Activated T-cell treated with anti-CD3 and anti-CD28 coated beads, Interleukin-2, amount 50 U/mL, for 48 hours (primary cell): ENCODE data around the gene PLAAT2.
"Not testable (repeated sequence)": the region's sequence is repeated elsewhere in the genome, so short reads cannot be mapped to it uniquely, and the experiment has no call there.

Experiments used
- DNase-seq, 2 experiments: peaks; one replicate each; pipeline ENCODE4 v3.0.0-alpha.2; 2020

The PLAAT2 gene

DNA sequence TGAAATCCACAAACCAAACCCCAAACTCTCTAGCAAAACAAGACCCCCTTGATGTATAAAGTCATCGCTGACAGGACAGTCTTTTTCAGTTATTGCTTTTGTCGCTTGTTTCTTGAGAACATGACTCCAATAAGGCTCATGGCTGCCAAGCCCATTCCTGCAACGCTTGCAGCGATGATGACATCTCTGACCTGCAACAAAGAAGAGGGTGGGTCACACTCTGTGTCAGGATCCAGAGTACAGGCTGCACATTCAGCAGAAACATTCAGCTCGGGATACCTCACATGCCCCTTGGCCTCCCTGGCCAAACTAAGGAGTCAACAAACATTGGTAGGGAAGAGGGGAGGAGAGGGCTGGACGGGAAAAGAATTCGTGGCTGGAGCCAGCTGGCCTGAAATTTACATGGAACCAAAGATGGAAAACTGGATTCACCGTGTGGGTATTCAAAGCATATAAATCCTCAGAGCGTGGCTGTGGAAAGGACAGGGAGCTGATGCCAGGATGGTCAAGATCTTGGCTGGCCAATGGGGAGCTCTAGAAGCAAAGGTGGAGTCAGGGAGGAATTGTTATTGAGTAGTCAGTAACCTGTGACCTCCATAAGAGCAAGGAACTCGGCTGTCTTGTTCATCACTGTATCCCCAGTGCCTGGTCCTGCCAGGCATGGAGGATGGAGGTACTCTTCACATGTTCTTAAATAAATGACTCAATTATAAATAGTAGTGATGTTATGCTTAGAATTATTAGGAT lies 11.8 kb upstream of the PLAAT2 start:
- no peak for DNase-seq

DNA sequence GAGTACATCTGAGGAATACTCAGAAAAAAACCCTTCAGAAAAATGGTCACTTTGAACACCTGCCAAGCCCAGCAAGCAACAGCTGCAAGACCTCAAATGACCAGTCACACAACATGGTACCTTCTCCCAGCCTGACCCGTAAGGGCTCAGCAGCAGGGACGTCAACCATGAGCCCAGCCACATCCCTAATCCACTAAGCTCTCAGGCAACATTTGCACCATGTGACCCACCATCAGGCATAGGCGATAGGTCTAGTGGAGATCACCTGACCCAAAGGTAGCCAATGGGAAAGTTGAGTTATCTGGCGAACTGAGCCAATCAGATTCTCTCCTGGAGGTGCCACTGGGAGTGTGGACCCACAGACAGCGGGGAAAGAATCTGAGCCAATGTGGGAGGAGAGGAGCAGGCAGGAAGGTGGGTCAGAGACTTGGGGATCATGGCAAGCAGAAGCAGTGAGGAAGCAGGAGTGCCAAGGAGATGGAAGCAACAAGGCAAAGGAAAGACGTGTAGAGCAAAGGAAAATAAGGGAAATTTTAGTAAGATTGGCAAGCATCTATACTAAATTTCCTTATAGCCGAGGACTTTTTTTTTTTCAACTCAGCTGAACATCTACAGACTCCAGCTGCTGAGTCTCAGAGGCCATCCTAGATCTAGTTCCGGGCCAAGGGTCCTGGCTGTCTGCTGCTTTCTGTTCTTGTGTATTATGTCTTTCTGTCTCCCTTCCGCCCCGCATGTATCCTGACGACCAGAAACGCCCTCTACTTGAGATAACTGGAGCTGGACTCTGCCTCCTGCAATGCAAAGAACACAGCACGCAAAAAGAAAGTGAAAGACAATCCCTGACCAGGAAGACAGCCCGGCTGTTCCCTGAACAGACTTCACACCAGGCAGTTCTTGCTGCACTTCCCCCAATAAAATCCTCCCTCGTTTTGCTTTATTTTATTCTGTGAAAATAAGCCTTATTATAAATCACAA lies 11.0 kb upstream of the PLAAT2 start:
- no peak for DNase-seq

DNA sequence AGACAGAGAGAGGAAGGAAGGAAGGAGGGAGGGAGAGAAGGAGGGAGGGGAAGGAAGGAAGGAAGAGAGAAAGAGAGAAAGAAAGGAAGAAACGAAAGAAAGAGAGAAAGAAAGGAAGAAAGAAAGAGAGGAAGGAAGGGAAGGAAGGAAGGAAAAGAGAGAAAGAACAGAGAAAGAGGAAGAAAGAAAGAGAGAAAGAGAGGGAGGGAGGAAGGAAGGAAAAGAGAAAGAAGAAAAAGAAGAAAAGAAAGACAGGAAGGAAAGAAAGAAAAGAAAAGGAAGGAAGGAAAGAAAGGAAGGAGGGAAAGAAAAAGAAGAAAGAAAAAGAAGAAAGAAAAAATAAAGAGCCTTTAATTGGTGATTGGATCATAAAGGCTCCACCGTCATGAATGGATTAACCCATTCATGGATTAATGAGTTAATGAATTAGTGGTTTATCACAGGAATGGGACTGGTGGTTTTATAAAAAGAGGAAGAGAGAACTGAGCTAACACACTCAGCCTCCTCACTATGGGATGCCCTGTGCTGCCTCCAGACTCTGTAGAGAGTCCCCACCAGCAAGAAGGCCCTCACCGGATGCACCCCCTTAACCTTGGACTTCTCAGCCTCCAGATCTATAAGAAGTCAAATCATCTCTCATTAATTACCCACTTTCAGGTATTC lies 9.0 kb upstream of the PLAAT2 start:
- DNase-seq: no peak

DNA sequence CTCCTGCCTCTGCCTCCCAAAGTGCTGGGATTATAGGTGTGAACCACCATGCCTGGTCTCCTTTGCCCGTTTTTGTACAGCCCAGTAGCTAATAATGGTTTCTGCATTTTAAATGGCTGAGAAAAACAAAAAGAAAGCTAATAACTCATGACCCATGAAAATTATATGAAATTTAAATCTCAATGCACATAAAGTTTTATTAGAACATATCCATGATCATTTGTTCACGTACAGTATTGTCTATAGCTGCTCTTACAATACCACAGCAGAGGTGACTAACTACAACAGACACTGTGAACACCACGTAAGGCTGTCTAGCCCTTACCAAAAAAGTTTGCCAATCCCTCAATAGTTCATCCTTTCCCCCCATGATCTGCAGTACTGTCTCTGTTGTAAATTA lies 6.4 kb upstream of the PLAAT2 start:
- DNase-seq: no peak

DNA sequence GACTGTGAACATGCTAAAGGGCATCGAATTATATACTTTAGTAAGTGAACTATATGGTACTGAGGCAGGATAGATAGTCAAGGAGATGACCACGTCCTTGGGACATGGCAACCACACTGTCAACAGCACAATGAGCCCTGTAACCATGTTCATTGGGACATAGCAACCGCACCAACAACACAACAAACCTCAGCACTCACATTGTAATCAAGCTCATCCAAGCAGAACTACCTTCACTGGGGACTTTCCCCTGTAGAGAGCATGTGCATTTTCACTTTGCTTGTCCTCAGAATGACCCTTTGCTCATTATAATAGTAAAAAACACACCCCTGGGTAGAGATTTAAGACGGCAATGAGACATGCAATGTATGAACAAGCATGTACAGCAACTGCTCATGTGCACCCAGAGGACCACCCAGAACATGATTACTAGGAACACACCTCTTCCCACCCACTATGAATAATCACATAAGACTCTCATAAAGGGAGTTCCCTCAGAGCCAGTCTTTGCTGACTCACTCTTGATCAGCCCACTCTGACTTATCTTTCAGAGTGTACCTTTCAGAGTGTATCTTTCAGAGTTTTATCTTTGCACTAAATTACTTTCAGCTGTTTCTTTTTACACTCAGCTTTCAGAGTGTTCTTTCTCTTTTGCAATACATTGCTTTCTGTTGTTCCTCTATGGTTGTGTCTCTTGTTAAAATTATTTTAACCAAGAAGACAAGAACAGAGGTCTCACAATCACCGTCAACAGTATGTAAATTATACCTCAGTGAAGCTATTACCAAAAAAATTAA lies 4.1 kb upstream of the PLAAT2 start:
- peak; percentile 53 to 64 for DNase-seq

DNA sequence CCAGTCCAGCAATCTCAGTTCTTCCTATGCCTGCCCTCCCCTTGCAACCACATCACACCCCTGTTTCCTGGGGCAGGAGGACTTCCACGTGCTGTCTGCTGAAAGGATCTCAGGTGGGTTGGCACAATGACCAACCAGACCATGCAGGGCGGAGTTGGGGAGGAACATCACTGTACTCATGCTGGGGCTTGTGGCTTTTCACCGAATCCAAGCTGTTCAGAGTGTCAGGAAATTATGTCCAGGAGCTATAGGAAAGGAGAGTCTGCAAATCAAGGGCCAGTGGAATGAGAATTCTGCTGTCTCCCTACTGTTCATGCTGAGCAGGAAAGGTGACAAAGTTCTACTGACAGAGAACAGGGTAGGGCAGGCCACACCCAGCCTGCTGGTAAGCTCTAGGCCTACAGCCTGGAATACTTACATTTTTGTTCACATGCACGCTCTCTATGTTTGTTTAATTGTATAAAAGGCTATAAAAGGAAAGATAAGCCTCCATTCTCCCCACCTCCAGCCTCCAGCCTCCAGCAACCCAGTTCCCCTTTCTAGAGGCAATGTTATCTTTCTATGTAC lies 1.7 kb upstream of the PLAAT2 start:
- DNase-seq: no peak

DNA sequence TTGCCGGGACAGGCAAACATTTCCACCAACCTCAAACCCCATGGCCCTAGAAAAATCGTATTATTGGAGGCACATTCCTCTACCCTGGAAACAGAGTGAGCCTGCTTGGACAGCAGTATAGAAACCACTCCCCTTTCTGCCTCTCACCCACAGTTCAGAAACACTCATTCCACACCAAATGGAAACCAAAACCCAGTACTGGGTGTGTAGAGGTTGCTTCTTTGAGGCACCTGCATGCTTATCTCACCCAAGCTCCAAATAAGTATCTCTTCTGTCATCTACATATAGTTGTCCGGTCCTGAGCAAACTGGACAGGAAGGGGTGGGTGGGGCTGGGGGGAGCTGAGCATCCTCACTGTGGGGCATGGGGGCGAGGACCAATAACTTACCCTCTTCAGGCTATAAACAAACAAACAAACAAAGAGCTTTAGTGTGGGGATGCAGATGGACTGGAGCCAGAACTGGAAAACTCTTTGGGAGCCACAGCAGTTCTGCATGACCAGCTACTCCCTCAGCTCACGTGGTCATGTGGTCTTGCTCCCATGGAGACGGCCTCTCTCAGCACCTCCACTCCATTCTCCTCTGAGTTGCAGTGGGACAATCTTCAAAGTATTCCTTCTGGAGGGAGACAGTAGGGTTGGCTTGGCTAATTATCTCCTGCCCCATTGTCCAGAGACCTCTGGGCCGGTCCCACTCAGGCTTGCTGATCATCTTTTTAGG lies 1.0 kb upstream of the PLAAT2 start:
- peak in 1 of 2 experiments; percentile 42 for DNase-seq

DNA sequence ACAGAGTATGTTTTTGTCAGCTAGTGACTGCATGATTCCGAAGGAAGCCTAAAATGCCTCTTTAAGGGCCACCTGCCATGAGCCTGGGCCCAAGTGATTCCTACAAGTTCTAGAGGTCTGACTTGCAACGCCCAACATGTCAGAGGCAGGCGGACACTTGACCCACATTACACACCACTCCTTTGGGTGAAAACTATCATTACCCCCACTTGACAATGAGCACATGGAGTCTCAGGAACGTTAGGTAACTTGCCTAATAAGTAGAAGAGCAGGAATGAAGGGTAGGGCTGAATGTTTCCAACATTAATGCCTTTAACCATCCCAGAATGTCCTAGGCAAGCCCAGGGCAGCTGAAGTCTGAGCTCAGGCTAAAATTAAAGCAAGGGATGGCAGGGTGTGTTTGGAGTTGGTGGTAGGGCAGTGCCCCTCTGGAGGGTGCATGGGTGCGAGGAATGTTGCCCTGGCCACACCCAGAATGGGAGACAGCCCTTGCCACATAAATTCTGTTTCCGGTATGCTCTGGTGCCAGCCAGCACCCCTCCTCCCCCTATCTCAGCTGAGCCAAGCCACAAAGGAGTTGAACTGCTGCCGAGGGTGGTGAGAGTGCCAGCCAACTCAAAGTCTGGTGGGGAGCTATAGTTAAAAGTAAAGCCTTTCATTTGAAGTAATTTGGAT lies 2.5 kb downstream of the PLAAT2 start:
- DNase-seq: no peak

DNA sequence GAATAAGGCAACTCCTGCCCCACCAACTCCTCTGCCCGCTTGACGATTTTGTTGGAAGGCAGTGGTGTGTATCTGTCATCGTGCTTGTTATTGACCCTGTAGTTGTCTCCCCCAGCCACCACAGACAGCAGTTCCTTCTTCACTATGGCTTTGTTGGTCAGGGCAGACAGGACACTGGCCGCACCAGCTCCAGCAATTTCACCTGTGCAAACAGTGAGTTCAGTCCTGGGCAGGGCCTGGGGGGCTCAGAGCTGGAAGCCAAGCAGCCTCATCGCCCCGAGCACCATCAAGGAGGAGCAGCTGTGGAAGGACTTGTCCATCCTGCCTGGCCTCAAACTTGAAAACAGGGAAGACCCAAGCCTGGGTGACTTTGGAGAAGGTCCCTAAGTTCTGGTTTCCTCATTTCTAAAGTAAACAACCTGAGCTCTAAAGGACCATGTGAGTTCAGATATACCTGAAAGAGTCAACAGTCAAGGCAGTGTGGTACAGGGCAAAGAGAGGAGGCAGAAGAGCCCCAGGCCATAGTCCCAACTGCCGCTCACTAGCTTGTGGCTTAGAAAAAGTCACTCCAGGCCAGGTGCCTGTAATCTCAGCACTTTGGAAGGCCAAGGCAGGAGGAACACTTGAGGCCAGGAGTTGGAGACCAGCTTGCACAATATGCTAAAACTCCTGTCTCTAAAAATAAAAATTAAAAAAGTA lies 4.6 kb downstream of the PLAAT2 start:
- DNase-seq: no peak

DNA sequence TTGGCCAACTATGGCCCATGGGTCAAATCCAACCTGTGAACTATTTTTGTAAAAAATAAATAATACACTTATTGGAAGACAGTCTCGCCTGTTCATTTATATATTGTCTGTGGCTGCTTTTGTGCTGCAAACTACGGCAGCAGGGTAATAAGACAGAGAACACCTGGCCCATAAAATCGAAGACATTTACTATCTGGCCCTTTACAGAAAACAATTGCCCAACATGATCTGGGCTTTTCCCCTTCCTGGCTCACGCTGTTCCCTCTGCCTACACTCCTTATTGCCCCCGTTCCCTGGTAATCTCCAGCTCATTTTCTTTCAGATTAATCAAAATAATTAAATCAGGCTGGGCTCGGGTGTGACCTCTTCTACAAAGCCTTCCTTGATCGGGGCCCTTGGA lies 5.6 kb downstream of the PLAAT2 start:
- no peak for DNase-seq

DNA sequence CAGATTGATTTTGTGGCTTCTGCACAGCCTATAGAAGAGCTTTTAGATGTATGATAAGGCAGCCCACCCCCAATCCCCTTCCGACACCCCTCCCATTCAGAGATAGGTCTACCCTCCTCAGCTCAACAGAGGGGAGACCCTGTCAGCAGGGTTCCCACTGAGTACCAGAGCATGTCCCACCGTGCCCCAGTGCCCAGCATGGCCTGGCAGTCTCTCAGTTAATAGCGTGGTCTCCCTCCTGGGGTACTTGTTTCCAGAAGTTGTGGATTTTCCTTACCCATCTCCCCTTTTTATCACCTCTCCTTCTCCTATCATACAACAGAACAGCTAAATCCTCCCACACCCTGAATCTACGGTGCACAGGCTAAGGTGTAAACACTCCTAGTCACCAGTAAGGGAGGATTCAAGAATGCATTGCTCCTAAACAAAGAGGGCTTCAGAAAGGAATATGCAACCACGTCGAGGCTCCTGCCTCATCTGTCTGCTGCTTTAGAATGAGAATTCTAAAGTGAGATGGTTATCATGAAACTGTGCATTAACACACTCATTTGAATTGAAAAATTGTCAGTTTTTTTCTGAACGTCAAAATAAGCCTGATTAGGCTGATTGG lies 6.7 kb downstream of the PLAAT2 start:
- DNase-seq: no peak

DNA sequence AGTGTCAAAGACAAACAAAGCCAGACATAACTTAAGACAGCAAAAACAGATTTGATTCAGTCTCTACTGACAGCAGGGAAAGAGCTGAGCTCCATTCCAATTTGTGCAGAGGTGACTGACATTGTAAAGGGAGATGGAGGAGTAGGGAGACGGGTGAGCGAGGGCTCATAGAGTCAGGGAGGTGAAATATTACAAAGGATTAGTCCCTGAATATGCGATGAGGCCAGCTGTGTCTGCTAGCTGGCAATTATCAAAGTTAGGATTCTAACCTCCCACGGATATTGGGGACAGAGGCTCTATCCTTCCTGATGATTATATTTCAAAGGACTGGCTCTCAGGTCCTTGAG lies 8.3 kb downstream of the PLAAT2 start:
- DNase-seq: no peak

DNA sequence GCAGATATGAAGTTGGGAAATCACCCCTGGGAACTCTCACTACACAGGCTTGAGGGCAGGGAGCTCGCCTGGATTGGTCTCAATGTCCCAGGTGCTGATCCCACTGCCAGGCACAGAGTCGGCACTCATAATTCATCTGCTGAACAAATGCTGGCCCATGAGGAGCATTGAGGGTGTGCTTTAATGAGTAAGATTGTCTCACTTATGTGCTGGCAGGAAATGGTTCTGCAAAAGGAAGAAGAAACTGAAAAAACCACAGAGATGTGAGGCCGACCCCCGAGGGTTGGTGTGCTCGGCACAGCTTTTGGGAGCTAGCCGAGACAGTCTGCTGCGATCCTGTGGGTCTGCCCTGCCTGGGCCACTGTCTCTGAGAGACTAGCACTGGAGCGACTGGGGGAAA lies 9.4 kb downstream of the PLAAT2 start:
- DNase-seq: peak; percentile 60 to 72

DNA sequence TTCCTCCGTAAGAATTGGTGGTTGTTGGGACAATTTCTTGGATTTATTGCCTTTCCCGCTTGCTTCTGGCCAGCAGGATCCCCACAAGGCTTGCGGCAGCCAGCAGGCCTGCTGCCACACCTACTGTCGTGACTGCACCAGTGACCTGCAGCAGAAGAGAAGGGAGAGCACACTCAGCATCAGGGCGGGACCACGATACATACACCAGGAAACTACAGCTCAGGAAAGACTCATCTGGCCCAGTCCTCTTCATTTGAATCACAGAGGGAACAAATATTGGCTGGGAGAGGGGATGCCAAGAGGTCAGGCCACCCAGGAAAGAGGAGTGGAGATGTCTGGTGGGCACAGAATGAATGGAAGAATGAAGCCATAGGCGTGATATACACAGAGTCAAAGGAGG lies 10.3 kb downstream of the PLAAT2 start:
- DNase-seq: peak in 1 of 2 experiments; percentile 24

DNA sequence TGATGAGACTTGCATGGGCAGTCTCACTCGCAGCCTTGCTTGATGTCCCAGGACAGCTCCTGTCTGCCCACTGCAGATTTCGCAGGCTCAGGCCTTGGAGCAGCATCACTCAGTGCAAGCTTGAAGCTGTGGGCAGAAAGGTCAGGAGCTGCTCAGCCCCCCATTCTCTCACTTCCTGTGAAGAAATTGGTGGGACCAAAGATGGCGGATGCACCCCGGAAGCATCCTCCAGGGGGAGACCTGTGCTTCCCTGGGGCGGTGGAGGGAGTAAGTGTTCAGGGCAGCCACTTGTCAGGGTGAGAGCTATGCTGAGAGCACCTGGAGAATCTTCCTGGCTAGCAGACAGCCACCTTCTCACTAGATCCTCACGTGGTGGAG lies 11.3 kb downstream of the PLAAT2 start:
- peak; percentile 51 to 55 for DNase-seq

DNA sequence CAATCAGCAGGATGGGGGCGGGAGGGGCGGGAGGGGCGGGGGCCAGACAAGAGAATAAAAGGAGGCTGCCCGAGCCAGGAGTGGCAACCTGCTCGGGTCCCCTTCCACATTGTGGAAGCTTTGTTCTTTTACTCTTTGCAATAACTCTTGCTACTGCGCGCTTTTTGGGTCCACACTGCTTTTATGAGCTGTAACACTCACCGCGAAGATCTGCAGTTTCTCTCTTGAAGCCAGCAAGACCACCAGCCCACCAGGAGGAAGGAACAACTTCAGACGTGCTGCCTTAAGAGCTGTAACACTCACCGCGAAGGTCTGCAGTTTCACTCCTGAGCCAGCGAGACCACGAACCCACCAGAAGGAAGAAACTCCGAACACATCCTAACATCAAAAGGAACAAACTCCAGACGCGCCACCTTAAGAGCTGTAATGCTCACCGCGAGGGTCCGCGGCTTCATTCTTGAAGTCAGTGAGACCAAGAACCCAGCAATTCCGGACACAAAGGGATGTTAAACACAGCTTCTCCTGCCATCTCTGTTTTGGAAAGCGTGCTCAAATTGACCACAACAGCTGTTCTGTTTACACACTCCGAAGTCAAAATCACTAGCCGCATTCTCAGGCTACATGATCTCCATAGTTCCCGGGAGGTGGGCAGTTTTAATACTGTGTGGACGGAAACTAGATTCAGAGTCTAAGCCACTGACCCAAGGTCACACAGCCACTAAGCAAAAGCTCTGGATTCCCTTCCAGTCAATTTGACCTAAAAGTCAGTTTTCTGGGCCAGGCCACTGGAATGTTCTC lies 11.9 kb downstream of the PLAAT2 start:
- peak; percentile 48 to 58 for DNase-seq

DNA sequence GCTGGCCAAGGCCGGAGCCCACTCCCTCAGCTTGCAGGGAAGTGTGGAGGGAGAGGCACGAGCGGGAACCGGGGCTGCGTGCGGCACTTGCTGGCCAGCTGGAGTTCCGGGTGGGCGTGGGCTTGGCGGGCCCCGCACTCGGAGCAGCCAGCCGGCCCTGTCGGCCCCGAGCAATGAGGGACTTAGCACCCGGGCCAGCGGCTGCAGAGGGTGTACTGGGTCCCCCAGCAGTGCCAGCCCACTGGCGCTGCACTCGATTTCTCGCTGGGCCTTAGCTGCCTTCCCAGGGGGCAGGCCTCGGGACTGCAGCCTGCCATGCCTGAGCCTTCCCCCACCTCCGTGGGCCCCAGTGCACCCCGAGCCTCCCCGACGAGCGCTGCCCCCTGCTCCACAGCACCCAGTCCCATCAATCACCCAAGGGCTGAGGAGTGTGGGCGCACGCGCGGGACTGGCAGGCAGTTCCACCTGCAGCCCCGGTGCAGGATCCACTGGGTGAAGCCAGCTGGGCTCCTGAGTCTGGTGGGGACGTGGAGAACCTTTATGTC lies 13.0 kb downstream of the PLAAT2 start:
- not testable (repeated sequence) for DNase-seq

DNA sequence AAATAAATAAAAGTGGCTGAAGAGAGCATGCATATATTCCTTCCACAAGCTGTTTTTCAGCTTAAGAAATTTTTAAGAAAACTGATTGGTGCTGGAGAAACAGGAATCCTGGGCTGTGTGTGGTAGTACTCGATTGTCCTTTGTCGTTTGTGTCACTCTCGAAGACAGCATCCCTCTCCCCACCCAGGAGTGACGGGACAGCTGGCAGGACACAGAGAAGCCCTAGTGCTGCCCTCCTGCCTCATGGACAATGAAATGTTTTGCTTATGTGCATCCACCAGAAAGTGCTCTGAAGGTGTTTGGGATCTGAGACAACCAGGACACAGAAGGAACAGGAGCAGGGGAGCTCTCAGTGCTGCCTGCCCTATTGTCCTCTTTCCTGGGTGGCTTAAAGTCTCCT lies 13.8 kb downstream of the PLAAT2 start:
- no peak for DNase-seq

DNA sequence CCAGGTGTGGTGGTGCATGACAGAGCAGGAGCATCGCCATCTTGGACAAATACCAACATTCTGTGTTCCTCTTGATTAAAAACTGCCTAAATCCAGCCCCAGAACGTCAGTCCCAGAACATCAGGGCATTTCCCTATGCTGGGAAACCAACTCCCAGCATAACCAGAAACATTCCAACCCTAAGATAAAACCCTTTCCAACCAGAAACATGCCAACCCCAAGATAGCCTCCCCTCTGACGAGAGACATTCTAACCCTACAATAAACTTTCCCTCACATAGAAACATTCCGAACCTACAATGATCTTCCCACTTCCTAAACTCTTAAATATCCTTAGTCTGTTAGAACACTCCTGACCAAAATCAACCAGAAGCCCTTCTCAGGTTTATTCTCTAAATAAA lies 15.0 kb downstream of the PLAAT2 start:
- DNase-seq: no peak
